ENCODE measurements around the gene NEAT1.

NEAT1 gene

DNA sequence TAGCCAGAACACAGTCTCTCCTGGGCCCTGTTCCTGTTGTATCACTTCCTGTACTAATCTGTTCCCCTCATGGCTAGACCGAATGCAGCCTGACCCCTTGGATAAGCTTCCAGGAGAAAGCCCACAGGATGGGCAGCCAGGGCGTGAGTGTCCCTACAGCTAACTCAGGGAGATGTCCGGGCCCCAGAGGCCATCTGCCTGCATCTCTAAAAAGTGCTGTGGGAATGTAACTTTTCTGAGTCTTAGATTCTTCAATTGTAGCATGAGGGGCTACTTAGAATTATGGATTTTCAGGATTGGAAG, 68.5 kb downstream of the NEAT1 start:
- DNase-seq (ENCODE audit: low read depth): no peak
- TF ChIP-seq, protein P1, sequence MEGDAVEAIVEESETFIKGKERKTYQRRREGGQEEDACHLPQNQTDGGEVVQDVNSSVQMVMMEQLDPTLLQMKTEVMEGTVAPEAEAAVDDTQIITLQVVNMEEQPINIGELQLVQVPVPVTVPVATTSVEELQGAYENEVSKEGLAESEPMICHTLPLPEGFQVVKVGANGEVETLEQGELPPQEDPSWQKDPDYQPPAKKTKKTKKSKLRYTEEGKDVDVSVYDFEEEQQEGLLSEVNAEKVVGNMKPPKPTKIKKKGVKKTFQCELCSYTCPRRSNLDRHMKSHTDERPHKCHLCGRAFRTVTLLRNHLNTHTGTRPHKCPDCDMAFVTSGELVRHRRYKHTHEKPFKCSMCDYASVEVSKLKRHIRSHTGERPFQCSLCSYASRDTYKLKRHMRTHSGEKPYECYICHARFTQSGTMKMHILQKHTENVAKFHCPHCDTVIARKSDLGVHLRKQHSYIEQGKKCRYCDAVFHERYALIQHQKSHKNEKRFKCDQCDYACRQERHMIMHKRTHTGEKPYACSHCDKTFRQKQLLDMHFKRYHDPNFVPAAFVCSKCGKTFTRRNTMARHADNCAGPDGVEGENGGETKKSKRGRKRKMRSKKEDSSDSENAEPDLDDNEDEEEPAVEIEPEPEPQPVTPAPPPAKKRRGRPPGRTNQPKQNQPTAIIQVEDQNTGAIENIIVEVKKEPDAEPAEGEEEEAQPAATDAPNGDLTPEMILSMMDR (IDR thresholded peaks at IDR 0.05; ENCODE audit: insufficient read depth, low read depth, low read length, missing control alignments): no peak
- H3K4me3 ChIP-seq (ENCODE audit: low read depth, low read length): peak overlapping the region; percentile 65

DNA sequence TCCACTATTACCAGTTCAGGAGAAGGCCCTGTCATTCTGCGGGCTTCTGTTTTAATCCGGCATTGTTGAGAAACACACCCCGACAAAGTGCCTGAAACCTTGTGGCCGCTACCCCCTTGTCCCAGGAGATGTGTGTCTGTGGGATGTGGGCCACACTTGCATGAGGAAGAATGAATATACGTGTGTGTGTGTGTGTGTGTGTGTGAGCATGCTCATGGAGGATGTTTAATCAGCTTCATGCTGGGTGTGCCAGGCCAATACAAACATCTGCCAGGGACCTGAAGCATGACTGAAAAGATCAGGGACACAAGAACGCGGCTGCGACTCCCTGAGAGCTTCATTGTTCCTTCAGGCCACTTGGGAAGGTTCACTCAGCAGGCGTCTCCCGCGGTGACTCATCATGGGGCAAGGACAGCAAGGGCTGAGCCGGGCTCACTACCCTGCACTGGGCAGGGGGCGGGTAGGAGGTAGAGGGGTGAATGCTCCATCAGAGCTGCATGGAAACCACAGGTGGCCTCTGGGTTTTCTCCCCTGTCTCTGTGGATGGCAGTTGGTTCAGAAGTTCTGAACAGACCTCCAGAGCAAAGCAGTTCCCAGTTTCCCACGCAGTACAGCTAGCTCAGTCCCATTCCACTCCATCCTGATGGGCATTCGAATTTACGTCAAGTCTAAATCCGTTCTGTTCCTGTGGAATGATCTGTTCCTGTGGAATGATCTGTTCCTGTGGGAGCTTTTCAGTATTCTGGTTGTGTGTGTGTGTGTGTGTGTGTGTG, 69.2 kb downstream of the NEAT1 start:
- peak; percentile 69 for DNase-seq (ENCODE audit: low read depth)
- TF ChIP-seq, protein P1 (IDR thresholded peaks at IDR 0.05; ENCODE audit: insufficient read depth, low read depth, low read length, missing control alignments): no peak
- peak overlapping the region; percentile 65 for H3K4me3 ChIP-seq (ENCODE audit: low read depth, low read length)

DNA sequence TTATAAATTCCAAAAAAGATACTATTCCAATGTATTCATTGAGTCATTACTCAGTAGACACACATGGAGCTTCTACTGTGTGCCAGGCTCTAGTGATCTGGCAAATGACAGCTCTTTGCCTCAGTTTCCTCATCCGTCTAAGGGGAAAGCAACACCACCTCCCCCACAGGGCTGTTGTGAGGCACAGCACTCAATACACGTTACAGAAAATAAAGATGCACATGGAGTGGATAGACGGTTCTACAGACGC, 69.7 kb downstream of the NEAT1 start:
- TF ChIP-seq, protein P1 (IDR thresholded peaks at IDR 0.05; ENCODE audit: insufficient read depth, low read depth, low read length, missing control alignments): no peak
- H3K4me3 ChIP-seq (ENCODE audit: low read depth, low read length): peak overlapping the region; percentile 65
- no peak for DNase-seq (ENCODE audit: low read depth)

DNA sequence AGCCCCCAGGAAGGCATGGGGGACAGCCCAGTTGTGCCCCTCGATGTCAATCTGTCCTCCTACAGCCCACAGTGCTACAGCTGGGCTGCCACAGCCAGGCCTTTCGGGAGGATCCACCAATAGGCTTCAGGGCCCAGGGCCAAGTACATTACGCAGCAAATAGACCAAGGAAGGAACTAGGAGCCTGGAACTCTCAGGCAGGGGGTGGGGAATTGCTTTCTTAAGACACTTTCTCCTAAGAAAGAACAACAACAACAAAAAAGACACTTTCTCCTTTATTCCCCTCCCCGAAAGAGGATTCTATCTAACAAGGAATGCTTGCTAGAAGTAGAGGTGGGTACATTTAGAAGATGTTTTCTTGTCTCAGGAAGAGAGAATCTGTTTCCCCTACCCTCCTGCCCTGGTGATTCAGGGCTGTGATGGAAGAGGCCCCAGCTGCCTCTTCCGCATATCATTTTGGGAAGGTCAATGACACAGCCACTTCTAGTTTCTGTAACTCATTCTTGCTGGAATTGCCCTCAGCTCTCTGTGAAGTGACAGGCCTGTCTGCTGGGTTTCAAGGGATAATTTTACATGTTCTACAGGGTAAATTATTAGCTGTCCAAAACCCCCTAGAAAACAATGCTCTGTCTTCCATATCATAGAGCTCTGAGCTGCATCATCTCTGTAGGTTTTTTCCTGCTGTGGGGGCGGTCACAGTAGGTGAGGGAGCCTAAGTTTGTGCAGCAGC, 70.2 kb downstream of the NEAT1 start:
- H3K4me3 ChIP-seq (ENCODE audit: low read depth, low read length): peak overlapping the region; percentile 65
- TF ChIP-seq, protein P1 (IDR thresholded peaks at IDR 0.05; ENCODE audit: insufficient read depth, low read depth, low read length, missing control alignments): no peak
- peak; percentile 87 for DNase-seq (ENCODE audit: low read depth)

DNA sequence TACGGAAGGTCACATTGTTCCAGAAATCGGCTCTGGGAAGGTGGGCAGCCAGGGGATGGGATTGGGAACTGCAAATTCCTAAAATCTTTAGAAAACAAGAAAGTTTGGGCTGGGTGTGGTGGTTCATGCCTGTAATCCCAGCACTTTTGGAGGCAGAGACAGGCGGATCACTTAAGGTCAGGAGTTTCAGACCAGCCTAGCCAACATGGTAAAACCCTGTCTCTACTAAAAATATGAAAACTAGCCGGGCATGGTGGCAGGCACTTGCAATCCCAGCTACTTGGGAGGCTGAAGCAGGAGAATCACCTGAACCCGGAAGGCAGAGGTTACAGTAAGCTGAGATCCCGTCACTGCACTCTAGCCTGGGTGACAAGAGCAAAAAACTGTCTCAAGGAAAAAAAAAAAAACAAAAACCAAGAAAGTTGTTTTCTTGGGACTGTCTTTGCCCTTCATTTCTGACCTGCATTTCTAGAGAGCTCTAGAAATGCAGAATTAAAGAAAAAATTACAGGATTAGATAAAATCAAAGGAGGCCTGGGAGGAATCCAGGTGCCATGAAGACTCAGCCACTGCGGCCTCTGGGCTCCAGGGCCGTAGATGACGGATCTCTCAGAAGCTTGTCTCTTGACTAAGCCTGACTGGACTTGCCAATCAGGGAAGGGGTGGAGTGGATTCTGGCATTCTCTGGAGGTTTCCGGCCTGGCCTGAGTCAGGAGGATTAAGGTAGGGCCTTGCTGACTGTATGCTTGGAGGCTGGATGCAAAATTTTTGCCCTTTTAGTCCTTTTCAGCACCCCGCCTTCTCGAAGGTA, 71.0 kb downstream of the NEAT1 start:
- peak overlapping the region; percentile 65 for H3K4me3 ChIP-seq (ENCODE audit: low read depth, low read length)
- peak; percentile 81 for DNase-seq (ENCODE audit: low read depth)

More for the DNA sequence above, 71.0 kb downstream of the NEAT1 start:
- TF ChIP-seq, protein P1 (IDR thresholded peaks at IDR 0.05; ENCODE audit: insufficient read depth, low read depth, low read length, missing control alignments): no peak

Data from GM12865 (cell line).